ENCODE results near the gene ZNF217.
"Not testable (repeated sequence)": the region's sequence is repeated elsewhere in the genome, so short reads cannot be mapped to it uniquely, and the experiment has no call there.

ZNF217 gene

GRCh38 chr20:53627001-53627400 is 33.4 kb upstream of the ZNF217 start:
- H3K9me3 ChIP-seq; H3K36me3 ChIP-seq (replicated peaks); H3K4me3 ChIP-seq; in situ Hi-C loops (cut with MboI; ENCODE audit: low sequenced_read_pairs); H3K27me3 ChIP-seq (ENCODE audit: low read depth); DNase-seq (ENCODE audit: low spot score in 2 of 2): not testable (repeated sequence)
- H3K4me1 ChIP-seq: peaks cover 42% of the 10 kb centered on the region

GRCh38 chr20:53626584-53626983 is 32.9 kb upstream of the ZNF217 start:
- no peaks in the 10 kb centered on the region for H3K9me3 ChIP-seq
- H3K36me3 ChIP-seq (replicated peaks): no peaks in the 10 kb centered on the region
- no peak for DNase-seq (ENCODE audit: low spot score in 2 of 2)
- in situ Hi-C loops (cut with MboI; ENCODE audit: low sequenced_read_pairs): no loop called here
- no peak overlapping the region for H3K4me3 ChIP-seq
- H3K4me1 ChIP-seq: peaks cover 46% of the 10 kb centered on the region
- no peaks in the 10 kb centered on the region for H3K27me3 ChIP-seq (ENCODE audit: low read depth)

GRCh38 chr20:53625311-53626129 is 31.9 kb upstream of the ZNF217 start:
- in situ Hi-C loops (cut with MboI; ENCODE audit: low sequenced_read_pairs): no loop called here

GRCh38 chr20:53624927-53625250 is 31.2 kb upstream of the ZNF217 start:
- DNase-seq (ENCODE audit: low spot score in 2 of 2); H3K27me3 ChIP-seq (ENCODE audit: low read depth); H3K9me3 ChIP-seq; H3K36me3 ChIP-seq (replicated peaks); in situ Hi-C loops (cut with MboI; ENCODE audit: low sequenced_read_pairs); H3K4me3 ChIP-seq: not testable (repeated sequence)
- H3K4me1 ChIP-seq: peaks cover 49% of the 10 kb centered on the region

More at GRCh38 chr20:53625311-53626129, 31.9 kb upstream of the ZNF217 start:
- Histone ChIP-seq H3K27me3 (ENCODE audit: low read depth) (no peaks in the 10 kb centered on the region), H3K36me3 (replicated peaks) (no peaks in the 10 kb centered on the region), H3K4me3 (no peak overlapping the region), H3K9me3 (no peaks in the 10 kb centered on the region), H3K4me1 (peaks cover 53% of the 10 kb centered on the region)
- no peak for DNase-seq (ENCODE audit: low spot score in 2 of 2)

GRCh38 chr20:53623454-53624211 is 30.0 kb upstream of the ZNF217 start:
- in situ Hi-C loops (cut with MboI; ENCODE audit: low sequenced_read_pairs): no loop called here
- Histone ChIP-seq H3K4me1 (peaks cover 46% of the 10 kb centered on the region), H3K27me3 (ENCODE audit: low read depth) (no peaks in the 10 kb centered on the region), H3K4me3 (peak overlapping the region; percentile 11), H3K9me3 (no peaks in the 10 kb centered on the region), H3K36me3 (replicated peaks) (no peaks in the 10 kb centered on the region)
- peak; percentile 79 to 82 for DNase-seq (ENCODE audit: low spot score in 2 of 2)

GRCh38 chr20:53623134-53623453 is 29.5 kb upstream of the ZNF217 start:
- Histone ChIP-seq H3K4me1 (peaks cover 46% of the 10 kb centered on the region), H3K9me3 (no peaks in the 10 kb centered on the region), H3K27me3 (ENCODE audit: low read depth) (no peaks in the 10 kb centered on the region), H3K36me3 (replicated peaks) (no peaks in the 10 kb centered on the region), H3K4me3 (peak overlapping the region; percentile 11)
- no peak for DNase-seq (ENCODE audit: low spot score in 2 of 2)
- in situ Hi-C loops (cut with MboI; ENCODE audit: low sequenced_read_pairs): no loop called here

- no peak for DNase-seq (ENCODE audit: low spot score in 2 of 2)
- Histone ChIP-seq H3K4me3 (no peak overlapping the region), H3K4me1 (peaks cover 46% of the 10 kb centered on the region), H3K9me3 (no peaks in the 10 kb centered on the region), H3K27me3 (ENCODE audit: low read depth) (no peaks in the 10 kb centered on the region), H3K36me3 (replicated peaks) (no peaks in the 10 kb centered on the region)
- in situ Hi-C loops (cut with MboI; ENCODE audit: low sequenced_read_pairs): no loop called here
These were observed 28.9 kb upstream of the ZNF217 start for GRCh38 chr20:53622247-53623133.

GRCh38 chr20:53621482-53622246 is 28.0 kb upstream of the ZNF217 start:
- H3K9me3 ChIP-seq: no peaks in the 10 kb centered on the region
- H3K27me3 ChIP-seq (ENCODE audit: low read depth): no peaks in the 10 kb centered on the region
- no peaks in the 10 kb centered on the region for H3K36me3 ChIP-seq (replicated peaks)
- peak; percentile 59 to 60 for DNase-seq (ENCODE audit: low spot score in 2 of 2)
- H3K4me3 ChIP-seq: no peak overlapping the region
- in situ Hi-C loops (cut with MboI; ENCODE audit: low sequenced_read_pairs): no loop called here
- H3K4me1 ChIP-seq: peaks cover 46% of the 10 kb centered on the region

- DNase-seq (ENCODE audit: low spot score in 2 of 2); H3K27me3 ChIP-seq (ENCODE audit: low read depth); in situ Hi-C loops (cut with MboI; ENCODE audit: low sequenced_read_pairs); H3K9me3 ChIP-seq; H3K4me3 ChIP-seq; H3K36me3 ChIP-seq (replicated peaks): not testable (repeated sequence)
- H3K4me1 ChIP-seq: peaks cover 34% of the 10 kb centered on the region
These were observed 24.9 kb upstream of the ZNF217 start for GRCh38 chr20:53618490-53619000.

- in situ Hi-C loops (cut with MboI; ENCODE audit: low sequenced_read_pairs): no loop called here
- Histone ChIP-seq H3K27me3 (ENCODE audit: low read depth) (no peaks in the 10 kb centered on the region), H3K4me1 (peaks cover 33% of the 10 kb centered on the region), H3K9me3 (no peaks in the 10 kb centered on the region), H3K4me3 (no peak overlapping the region), H3K36me3 (replicated peaks) (no peaks in the 10 kb centered on the region)
- no peak for DNase-seq (ENCODE audit: low spot score in 2 of 2)
These were observed 24.3 kb upstream of the ZNF217 start for GRCh38 chr20:53617791-53618489.

- H3K4me3 ChIP-seq; in situ Hi-C loops (cut with MboI; ENCODE audit: low sequenced_read_pairs); H3K36me3 ChIP-seq (replicated peaks); H3K27me3 ChIP-seq (ENCODE audit: low read depth); DNase-seq (ENCODE audit: low spot score in 2 of 2); H3K9me3 ChIP-seq: not testable (repeated sequence)
- H3K4me1 ChIP-seq: peaks cover 21% of the 10 kb centered on the region
These were observed 22.9 kb upstream of the ZNF217 start for GRCh38 chr20:53616489-53616888.

GRCh38 chr20:53613748-53614147 is 20.1 kb upstream of the ZNF217 start:
- in situ Hi-C loops (cut with MboI; ENCODE audit: low sequenced_read_pairs): no loop called here
- DNase-seq (ENCODE audit: low spot score in 2 of 2): no peak
- H3K4me3 ChIP-seq: no peak overlapping the region
- H3K4me1 ChIP-seq: peaks cover 32% of the 10 kb centered on the region
- no peaks in the 10 kb centered on the region for H3K36me3 ChIP-seq (replicated peaks)
- no peaks in the 10 kb centered on the region for H3K27me3 ChIP-seq (ENCODE audit: low read depth)
- H3K9me3 ChIP-seq: no peaks in the 10 kb centered on the region

GRCh38 chr20:53612289-53612688 is 18.6 kb upstream of the ZNF217 start:
- DNase-seq (ENCODE audit: low spot score in 2 of 2); H3K27me3 ChIP-seq (ENCODE audit: low read depth); H3K36me3 ChIP-seq (replicated peaks); H3K4me3 ChIP-seq; H3K9me3 ChIP-seq; in situ Hi-C loops (cut with MboI; ENCODE audit: low sequenced_read_pairs): not testable (repeated sequence)
- peaks cover 37% of the 10 kb centered on the region for H3K4me1 ChIP-seq

Measured in HAP-1 (cell line).